ENCODE data around the gene ZNHIT2. TPM values are rescaled to one million over a fixed set of nuclear protein-coding genes. Genes with fewer than 3 reads are reported as not detected.

ZNHIT2 gene
- total and polyA plus RNA-seq, 8 donors: 2.4 to 130 (median 18.9) TPM; not detected in 1

DNA sequence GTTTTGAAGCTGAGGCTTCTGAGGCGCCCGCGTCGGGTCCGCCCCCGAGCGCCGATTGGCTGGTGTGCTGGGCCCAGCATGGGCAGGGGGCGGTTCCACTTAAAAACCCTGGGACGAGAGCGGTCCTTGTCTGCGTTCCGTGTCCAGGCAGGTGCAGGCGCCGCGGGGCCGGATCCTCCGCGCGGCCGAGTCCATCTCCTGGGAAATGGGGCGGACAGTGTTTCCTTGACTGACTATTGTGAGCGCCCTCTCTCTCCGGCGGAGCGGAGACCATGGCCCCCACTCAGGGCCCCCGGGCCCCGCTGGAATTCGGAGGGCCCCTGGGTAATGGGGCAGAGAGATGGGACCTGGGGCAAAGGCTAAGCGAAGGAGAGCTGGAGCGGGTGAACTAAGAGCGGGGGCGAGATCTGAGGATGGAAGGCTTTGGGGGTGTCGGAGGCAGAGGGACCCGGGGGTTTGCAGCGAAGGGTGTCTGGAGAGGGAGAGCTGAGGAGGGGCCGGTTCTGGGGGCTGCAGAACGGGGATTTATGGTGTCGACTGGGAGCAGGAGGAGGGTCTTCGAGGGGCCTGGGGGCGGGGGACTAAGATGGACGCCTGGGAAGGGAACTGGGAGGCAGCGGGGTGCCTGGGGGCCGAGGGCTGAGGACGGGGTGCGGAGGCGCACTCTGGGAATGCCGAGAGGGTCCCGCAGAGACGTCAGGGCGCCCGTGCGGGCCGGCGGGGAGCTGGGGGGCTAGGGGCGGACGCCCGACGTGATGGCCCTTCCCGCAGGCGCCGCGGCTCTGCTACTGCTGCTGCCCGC, 5.6 kb downstream of the ZNHIT2 start, which contains the start of gene TM7SF2:
TSS of gene TM7SF2 (plus strand) at position 129 of the 802 bp plus-strand sequence. CDS start at position 273, 144 bp downstream.
- peak within 1 kb of the TSS; percentile 71 to 84 (median 76) for H3K27ac ChIP-seq
- peaks cover 45 to 75% (median 69%) of the 10 kb centered on the region in 4 donors for H3K4me1 ChIP-seq
- WGBS, 5 donors: 1 to 2% (median 1%) methylated on average over 33 to 64 of the region's 64 CpGs
- DNase-seq: peak; percentile 98
- peaks cover 24 to 42% (median 37%) of the 10 kb centered on the region in 4 donors for H3K36me3 ChIP-seq
- peak within 1 kb of the TSS; percentile 55 to 57 (median 57) for H3K4me3 ChIP-seq
- intact Hi-C loops (cut with DNase I; ENCODE audit: low total_unique reads): no loop called here
- TF ChIP-seq POLR2AphosphoS5 (IDR thresholded peaks at IDR 0.05) (peak; percentile 66 to 97 (median 97)), POLR2A (IDR thresholded peaks at IDR 0.05) (peak in 2 of 4 donors; percentile 62 to 65), EP300 (IDR thresholded peaks at IDR 0.05) (no peak), CTCF (IDR thresholded peaks at IDR 0.05) (peak in 1 of 7 experiments; percentile 14)
- peaks cover 0 to 4% (median 0%) of the 10 kb centered on the region in 3 donors for H3K27me3 ChIP-seq
- no peaks in the 10 kb centered on the region for H3K9me3 ChIP-seq

DNA sequence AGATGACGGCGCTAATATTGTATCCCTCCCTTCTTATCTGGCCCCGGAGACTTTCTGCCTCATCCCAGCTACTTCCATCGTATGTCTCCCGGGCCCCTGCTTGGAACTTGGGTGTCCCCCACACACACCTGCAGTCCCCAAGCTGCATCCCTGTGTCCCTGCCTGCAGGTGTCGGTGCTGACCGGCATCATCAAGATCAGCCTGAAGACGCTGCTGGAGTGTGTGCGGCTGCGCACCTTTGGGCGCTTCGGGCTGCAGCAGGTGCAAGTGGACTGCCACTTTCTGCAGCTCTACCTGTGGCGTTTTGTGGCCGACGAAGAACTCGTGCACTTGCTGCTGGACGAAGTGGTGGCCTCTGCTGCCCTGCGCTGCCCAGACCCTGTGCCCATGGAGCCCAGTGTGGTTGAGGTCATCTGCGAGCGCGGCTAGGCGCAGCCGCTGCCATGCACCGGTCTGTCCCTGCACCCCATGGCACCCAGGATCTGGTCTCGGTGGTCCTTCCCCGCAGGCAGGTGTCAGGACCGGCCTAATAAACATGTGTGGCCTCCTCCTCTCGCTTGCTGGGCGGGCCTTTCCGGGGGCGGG, 6.2 kb downstream of the ZNHIT2 start:
- Histone ChIP-seq H3K4me3 (peak overlapping the region; percentile 55 to 57 (median 57)), H3K36me3 (peaks cover 24 to 40% (median 38%) of the 10 kb centered on the region in 4 donors), H3K27ac (peak overlapping the region; percentile 42 to 84 (median 74)), H3K4me1 (peaks cover 38 to 68% (median 62%) of the 10 kb centered on the region in 4 donors), H3K27me3 (peaks cover 0 to 4% (median 0%) of the 10 kb centered on the region in 3 donors), H3K9me3 (no peaks in the 10 kb centered on the region)
- 45 to 81% (median 61%) methylated on average over 15 to 31 of the region's 31 CpGs for WGBS, 5 donors
- TF ChIP-seq POLR2AphosphoS5 (IDR thresholded peaks at IDR 0.05) (no peak), CTCF (IDR thresholded peaks at IDR 0.05) (peak in 1 of 7 experiments; percentile 12), EP300 (IDR thresholded peaks at IDR 0.05) (no peak), POLR2A (IDR thresholded peaks at IDR 0.05) (no peak)
- intact Hi-C loops (cut with DNase I; ENCODE audit: low total_unique reads): no loop called here
- DNase-seq: no peak

DNA sequence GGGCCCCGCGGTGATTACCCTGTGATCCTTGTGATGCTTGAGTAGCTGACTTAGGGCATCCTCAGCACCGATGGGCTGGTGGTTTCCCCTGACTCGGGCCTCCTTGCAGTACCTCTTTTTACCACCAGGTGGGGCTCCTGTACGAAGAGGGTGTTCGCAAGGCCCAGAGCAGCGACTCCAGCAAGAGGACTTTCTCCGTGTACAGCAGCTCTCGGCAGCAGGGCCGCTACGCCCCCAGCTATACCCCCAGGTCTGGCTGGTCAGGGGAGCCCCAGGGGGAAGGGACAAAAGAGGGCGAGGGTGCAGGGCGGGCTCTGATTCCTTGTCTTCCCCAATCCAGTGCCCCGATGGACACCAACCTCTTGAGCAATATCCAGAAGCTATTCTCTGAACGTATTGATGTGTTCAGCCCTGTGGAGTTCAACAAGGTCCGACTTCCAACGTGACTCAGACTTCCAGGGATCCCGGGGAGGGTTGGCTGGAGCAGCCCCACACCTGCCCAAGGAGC, 7.1 kb downstream of the ZNHIT2 start:
- H3K27me3 ChIP-seq: peaks cover 0 to 4% (median 0%) of the 10 kb centered on the region in 3 donors
- no peaks in the 10 kb centered on the region for H3K9me3 ChIP-seq
- intact Hi-C loops (cut with DNase I; ENCODE audit: low total_unique reads): no loop called here
- H3K36me3 ChIP-seq: peaks cover 24 to 41% (median 38%) of the 10 kb centered on the region in 4 donors
- no peak for TF ChIP-seq POLR2A (IDR thresholded peaks at IDR 0.05)
- TF ChIP-seq EP300 (IDR thresholded peaks at IDR 0.05): no peak
- peak in 6 of 7 experiments; percentile 85 to 100 (median 100) for TF ChIP-seq CTCF (IDR thresholded peaks at IDR 0.05)
- TF ChIP-seq POLR2AphosphoS5 (IDR thresholded peaks at IDR 0.05): peak in 1 of 3 donors; percentile 48
- peaks cover 31 to 62% (median 56%) of the 10 kb centered on the region in 4 donors for H3K4me1 ChIP-seq
- peak overlapping the region; percentile 4 to 84 (median 74) for H3K27ac ChIP-seq
- H3K4me3 ChIP-seq: no peak overlapping the region
- 8 to 11% (median 9%) methylated on average over 12 to 18 of the region's 18 CpGs for WGBS, 5 donors
- peak; percentile 93 for DNase-seq
